ENCODE results near the gene SAMD4A. TPM values are rescaled to one million over a fixed set of nuclear protein-coding genes. Genes with fewer than 3 reads are reported as not detected.
A peak's percentile ranks its signal among the peaks of the same experiment; 100 is the strongest.
"Not testable (repeated sequence)": the region's sequence is repeated elsewhere in the genome, so short reads cannot be mapped to it uniquely, and the experiment has no call there.

The SAMD4A gene
- total RNA-seq, 1 donor from 2014 or later: 66.0 TPM

DNA sequence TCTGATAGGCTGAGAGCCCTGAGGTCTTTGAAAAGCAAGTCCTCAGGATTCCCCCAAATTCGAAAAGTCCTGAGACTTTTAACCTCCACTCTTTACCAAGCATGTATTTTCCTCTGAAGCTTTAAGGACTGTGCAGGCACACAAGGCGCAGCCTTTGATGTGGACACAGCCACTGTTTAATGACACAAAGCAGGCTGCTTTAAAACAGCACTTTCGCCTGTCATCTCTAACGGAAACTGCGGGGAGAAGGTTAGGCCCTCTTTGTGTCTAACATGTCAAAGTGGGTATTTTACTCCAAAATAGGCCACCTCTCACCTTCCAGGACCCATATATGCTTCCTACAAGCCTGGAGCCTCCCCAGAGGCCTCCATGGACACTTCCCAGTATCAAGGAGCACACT, 176.5 kb downstream of the SAMD4A start:
- Histone ChIP-seq H3K36me3 (peaks cover 0 to 6% of the 10 kb centered on the region in 2 donors), H3K27ac (no peak overlapping the region), H3K9me3 (no peaks in the 10 kb centered on the region), H3K4me1 (peaks cover 0 to 15% of the 10 kb centered on the region in 2 donors), H3K4me3 (no peak overlapping the region), H3K27me3 (no peaks in the 10 kb centered on the region)
- intact Hi-C loops (cut with DNase I): no loop called here
- DNase-seq (ENCODE audit: low spot score in 2 of 2): no peak
- TF ChIP-seq, protein P1, sequence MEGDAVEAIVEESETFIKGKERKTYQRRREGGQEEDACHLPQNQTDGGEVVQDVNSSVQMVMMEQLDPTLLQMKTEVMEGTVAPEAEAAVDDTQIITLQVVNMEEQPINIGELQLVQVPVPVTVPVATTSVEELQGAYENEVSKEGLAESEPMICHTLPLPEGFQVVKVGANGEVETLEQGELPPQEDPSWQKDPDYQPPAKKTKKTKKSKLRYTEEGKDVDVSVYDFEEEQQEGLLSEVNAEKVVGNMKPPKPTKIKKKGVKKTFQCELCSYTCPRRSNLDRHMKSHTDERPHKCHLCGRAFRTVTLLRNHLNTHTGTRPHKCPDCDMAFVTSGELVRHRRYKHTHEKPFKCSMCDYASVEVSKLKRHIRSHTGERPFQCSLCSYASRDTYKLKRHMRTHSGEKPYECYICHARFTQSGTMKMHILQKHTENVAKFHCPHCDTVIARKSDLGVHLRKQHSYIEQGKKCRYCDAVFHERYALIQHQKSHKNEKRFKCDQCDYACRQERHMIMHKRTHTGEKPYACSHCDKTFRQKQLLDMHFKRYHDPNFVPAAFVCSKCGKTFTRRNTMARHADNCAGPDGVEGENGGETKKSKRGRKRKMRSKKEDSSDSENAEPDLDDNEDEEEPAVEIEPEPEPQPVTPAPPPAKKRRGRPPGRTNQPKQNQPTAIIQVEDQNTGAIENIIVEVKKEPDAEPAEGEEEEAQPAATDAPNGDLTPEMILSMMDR (IDR thresholded peaks at IDR 0.05): no peak

DNA sequence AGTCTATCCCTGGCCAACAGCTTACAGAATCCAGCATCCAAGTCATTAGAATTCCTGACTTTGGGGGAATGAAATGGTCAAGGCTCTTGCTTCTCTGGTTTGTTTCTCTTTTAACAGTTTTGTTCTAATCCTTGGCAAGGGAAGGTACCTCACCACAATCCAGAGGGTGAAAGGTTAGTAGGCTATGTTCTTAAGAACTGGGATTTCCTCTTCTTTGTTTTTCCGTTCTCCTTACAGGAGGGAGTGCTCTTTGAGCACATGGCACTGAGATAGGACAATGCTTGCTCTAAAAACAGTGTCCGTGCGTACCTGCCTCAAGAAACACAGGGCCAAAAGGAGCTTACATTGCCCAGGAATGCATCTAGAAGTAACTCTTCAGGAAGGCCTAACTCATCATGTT, 179.1 kb downstream of the SAMD4A start:
- intact Hi-C loops (cut with DNase I): no loop called here
- Histone ChIP-seq H3K36me3 (peaks cover 5 to 10% of the 10 kb centered on the region in 2 donors), H3K27me3 (no peaks in the 10 kb centered on the region), H3K27ac (peak overlapping the region in 1 of 2 donors; percentile 31), H3K4me3 (no peak overlapping the region), H3K4me1 (peaks cover 0 to 12% of the 10 kb centered on the region in 2 donors), H3K9me3 (no peaks in the 10 kb centered on the region)
- DNase-seq (ENCODE audit: low spot score in 2 of 2): no peak
- TF ChIP-seq, protein P1 (IDR thresholded peaks at IDR 0.05): no peak

DNA sequence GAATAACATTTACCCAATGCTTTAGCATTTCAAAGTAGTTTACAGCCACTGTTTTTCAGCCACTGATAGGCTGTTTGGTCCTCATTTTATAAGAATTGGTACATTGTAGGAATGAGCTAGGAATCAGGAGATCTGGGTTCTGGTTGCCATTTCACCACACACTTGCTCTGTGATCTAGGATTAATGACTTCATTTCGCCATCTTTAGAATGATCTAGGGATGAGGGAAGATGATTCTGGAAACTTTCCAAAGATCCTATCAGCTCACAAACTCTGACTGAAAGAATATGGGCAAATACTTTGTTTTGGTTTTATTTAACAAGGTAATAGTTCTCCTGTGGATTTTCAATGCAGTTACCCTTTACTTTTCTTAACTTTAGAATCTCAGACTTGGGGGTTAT, 180.7 kb downstream of the SAMD4A start:
- intact Hi-C loops (cut with DNase I): no loop called here

DNA sequence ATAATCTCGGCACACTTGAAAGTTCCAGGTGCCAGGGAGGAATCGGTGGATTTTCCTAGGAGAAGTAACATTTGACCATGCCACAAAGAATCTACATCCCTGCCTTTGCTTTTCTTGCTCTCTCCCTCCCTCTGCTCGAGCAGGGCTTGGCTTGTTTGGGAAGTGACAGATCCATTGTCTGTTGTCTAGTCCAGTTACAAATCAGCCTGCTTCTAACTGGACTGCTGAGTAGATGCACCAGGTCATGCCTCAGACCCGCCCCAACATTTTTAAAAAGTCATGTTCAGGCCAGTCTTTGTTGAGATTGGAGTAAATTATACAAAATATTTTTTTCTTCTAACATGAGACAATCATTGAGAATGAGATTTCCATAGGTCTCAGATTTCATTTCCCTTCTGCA, 182.3 kb downstream of the SAMD4A start:
- H3K27me3 ChIP-seq: no peaks in the 10 kb centered on the region
- peaks cover 0 to 12% of the 10 kb centered on the region in 2 donors for H3K4me1 ChIP-seq
- H3K36me3 ChIP-seq: peaks cover 8 to 10% of the 10 kb centered on the region in 2 donors
- DNase-seq (ENCODE audit: low spot score in 2 of 2): no peak
- intact Hi-C loops (cut with DNase I): no loop called here
- TF ChIP-seq, protein P1 (IDR thresholded peaks at IDR 0.05): no peak
- H3K27ac ChIP-seq: peak overlapping the region in 1 of 2 donors; percentile 30
- H3K4me3 ChIP-seq: no peak overlapping the region
- H3K9me3 ChIP-seq: no peaks in the 10 kb centered on the region

More for the DNA sequence above, 180.7 kb downstream of the SAMD4A start:
- no peaks in the 10 kb centered on the region for H3K9me3 ChIP-seq
- no peak for DNase-seq (ENCODE audit: low spot score in 2 of 2)
- H3K27me3 ChIP-seq: no peaks in the 10 kb centered on the region
- peaks cover 5 to 10% of the 10 kb centered on the region in 2 donors for H3K36me3 ChIP-seq
- H3K27ac ChIP-seq: no peak overlapping the region
- no peak overlapping the region for H3K4me3 ChIP-seq
- peaks cover 0 to 12% of the 10 kb centered on the region in 2 donors for H3K4me1 ChIP-seq
- TF ChIP-seq, protein P1 (IDR thresholded peaks at IDR 0.05): no peak

DNA sequence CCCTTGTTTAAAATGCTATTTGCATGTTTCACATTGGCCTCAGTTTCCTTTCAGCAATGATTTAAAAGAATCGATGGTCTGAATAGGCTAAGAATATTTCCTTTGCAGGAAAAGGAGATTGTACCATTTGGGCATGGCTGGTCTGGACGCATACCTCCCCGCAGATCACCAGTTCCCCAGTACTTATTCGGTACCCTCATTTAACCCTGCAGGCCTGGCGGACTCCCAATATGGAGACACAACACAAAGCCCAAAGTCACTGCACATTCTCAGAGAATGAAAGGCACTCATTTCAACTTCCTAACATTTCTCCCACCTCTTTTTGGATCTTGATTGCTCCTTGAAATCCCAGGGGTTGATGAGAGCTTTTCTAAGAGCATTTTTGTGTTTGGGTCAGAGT, 182.8 kb downstream of the SAMD4A start:
- TF ChIP-seq, protein P1 (IDR thresholded peaks at IDR 0.05): no peak
- Histone ChIP-seq H3K4me1 (peaks cover 0 to 12% of the 10 kb centered on the region in 2 donors), H3K27ac (peak overlapping the region in 1 of 2 donors; percentile 30), H3K4me3 (no peak overlapping the region), H3K27me3 (no peaks in the 10 kb centered on the region), H3K9me3 (no peaks in the 10 kb centered on the region), H3K36me3 (peaks cover 10 to 13% of the 10 kb centered on the region in 2 donors)
- intact Hi-C loops (cut with DNase I): no loop called here
- DNase-seq (ENCODE audit: low spot score in 2 of 2): no peak

DNA sequence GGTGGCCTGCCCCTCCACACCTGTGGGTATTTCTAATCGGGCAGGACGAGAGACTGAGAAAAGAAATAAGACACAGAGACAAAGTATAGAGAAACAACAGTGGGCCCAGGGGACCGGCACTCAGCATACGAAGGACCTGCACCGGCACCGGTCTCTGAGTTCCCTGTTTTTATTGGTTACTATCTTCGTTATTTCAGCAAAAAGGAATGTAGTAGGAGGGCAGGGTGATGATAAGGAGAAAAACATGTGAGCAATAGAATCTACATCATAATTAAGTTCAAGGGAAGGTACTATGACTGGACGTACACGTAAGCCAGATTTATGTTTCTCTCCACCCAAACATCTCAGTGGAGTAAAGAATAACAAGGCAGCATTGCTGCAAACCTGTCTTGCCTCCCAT, 185.7 kb downstream of the SAMD4A start:
- Histone ChIP-seq H3K27ac (peak overlapping the region in 1 of 2 donors; percentile 22), H3K36me3 (peaks cover 16 to 31% of the 10 kb centered on the region in 2 donors)
- DNase-seq (ENCODE audit: low spot score in 2 of 2); intact Hi-C loops (cut with DNase I); H3K27me3 ChIP-seq; H3K4me3 ChIP-seq; H3K9me3 ChIP-seq; H3K4me1 ChIP-seq: not testable (repeated sequence)

DNA sequence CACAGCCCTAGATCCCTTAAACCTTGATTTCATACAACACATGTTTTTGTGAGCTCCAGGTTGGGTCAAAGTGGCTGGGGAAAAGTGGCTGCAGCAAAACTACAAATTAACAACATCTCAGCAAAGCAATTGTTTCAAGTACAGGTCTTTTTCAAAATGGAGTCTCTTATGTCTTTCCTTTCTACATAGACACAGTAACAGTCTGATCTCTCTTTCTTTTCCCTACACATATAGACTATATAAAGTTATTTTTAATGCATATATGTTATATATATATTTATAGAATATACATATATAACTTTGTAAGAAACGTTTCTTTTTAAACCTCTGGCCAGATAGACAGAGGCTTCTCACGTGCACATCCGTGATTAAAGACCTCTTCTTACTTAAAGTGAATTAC, 186.5 kb downstream of the SAMD4A start:
- H3K27me3 ChIP-seq; intact Hi-C loops (cut with DNase I); DNase-seq (ENCODE audit: low spot score in 2 of 2); H3K4me1 ChIP-seq; H3K27ac ChIP-seq; H3K4me3 ChIP-seq; H3K9me3 ChIP-seq: not testable (repeated sequence)
- H3K36me3 ChIP-seq: peaks cover 16 to 33% of the 10 kb centered on the region in 2 donors
